Lower leg skin (tissue), 4 donors: ENCODE measurements around the gene TRIP10. TPM values are rescaled to one million over a fixed set of nuclear protein-coding genes. Genes with fewer than 3 reads are reported as not detected.
"Not testable (repeated sequence)": the region's sequence is repeated elsewhere in the genome, so short reads cannot be mapped to it uniquely, and the experiment has no call there.

ENCODE experiments used
- DNase-seq, 2 donors: peaks; one replicate each; pipeline ENCODE4 v3.0.0-alpha.2; 2019; ENCODE audit warnings: low spot score in 2 of 2
- H3K4me3 ChIP-seq: fragments of 200-600 bp; sonication (generic); 2 replicates; pipeline ENCODE4 v1.5.1; 2017; ENCODE audit warnings: mild to moderate bottlenecking, low read depth; ENCODE audit not compliant: poor library complexity, severe bottlenecking
- CTCF ChIP-seq, 3 donors: fragments of 450-650 bp; IDR thresholded peaks; one replicate each; pipeline ENCODE4 v1.5.1; 2016; ENCODE audit warnings: antibody characterized with exemption in 3 of 3, mild to moderate bottlenecking in 3 of 3, moderate library complexity in 2 of 3
- POLR2A ChIP-seq, 2 donors: fragments of 450-650 bp; IDR thresholded peaks; one replicate each; pipeline ENCODE4 v1.6.1; 2016 to 2017; ENCODE audit warnings: antibody characterized with exemption in 2 of 2, mild to moderate bottlenecking in 1 of 2, moderate library complexity in 1 of 2
- WGBS, 2 donors: methylation state at CpG; one replicate each; pipeline ENCODE4 v1.1.5; 2018; 5-methylcytosine and 5-hydroxymethylcytosine counted together
- intact Hi-C: fragments of 100-400 bp; cut with DNase I; formaldehyde crosslinking; loops from one replicate; pipeline ENCODE4 v1.15.0; 2023; ENCODE audit warnings: low total_unique reads
- total RNA-seq, 4 donors: library from RNA; depleted of rRNA; stranded (reverse); fragments of >200 nt; gene quantifications; one replicate each; pipeline ENCODE4 v1.1.0, GENCODE V29; 2016

Gene TRIP10
- total RNA-seq, 4 donors from 2014 or later = 41.2 to 60.2 (median 46.5) TPM

- intact Hi-C loops = no loop called here
Measured at GRCh38 chr19:6761053-6761676, 21.7 kb downstream of the TRIP10 start.

GRCh38 chr19:6762253-6762797, 22.8 kb downstream of the TRIP10 start:
- intact Hi-C loops, DNase-seq, H3K4me3 ChIP-seq: not testable (repeated sequence)
- WGBS, 2 donors = 73 to 83% methylated on average over 8 of the region's 8 CpGs

More at GRCh38 chr19:6761053-6761676, 21.7 kb downstream of the TRIP10 start:
- DNase-seq = no peak
- 90 to 95% methylated on average over 4 of the region's 4 CpGs for WGBS, 2 donors
- no peak for TF ChIP-seq CTCF (IDR thresholded peaks at IDR 0.05)
- TF ChIP-seq POLR2A (IDR thresholded peaks at IDR 0.05) = no peak
- H3K4me3 ChIP-seq = no peak overlapping the region

- peak; percentile 80 to 94 for DNase-seq
- TF ChIP-seq CTCF (IDR thresholded peaks at IDR 0.05) (no peak), POLR2A (IDR thresholded peaks at IDR 0.05) (no peak)
- H3K4me3 ChIP-seq = no peak overlapping the region
- 24 to 27% methylated on average over 8 of the region's 8 CpGs for WGBS, 2 donors
- intact Hi-C loops = no loop called here
Measured at GRCh38 chr19:6765738-6766356, 26.4 kb downstream of the TRIP10 start.

- H3K4me3 ChIP-seq = peak overlapping the region; percentile 4
- intact Hi-C loops = no loop called here
- no peak for DNase-seq
- 18 to 19% methylated on average over 16 of the region's 16 CpGs for WGBS, 2 donors
- no peak for TF ChIP-seq POLR2A (IDR thresholded peaks at IDR 0.05)
- TF ChIP-seq CTCF (IDR thresholded peaks at IDR 0.05) = no peak
Measured at GRCh38 chr19:6766357-6767080, 27.0 kb downstream of the TRIP10 start.

- intact Hi-C loops = no loop called here
- WGBS, 2 donors = 3% methylated on average over 13 to 15 of the region's 15 CpGs
- no peak overlapping the region for H3K4me3 ChIP-seq
- DNase-seq = no peak
- no peak for TF ChIP-seq POLR2A (IDR thresholded peaks at IDR 0.05)
- TF ChIP-seq CTCF (IDR thresholded peaks at IDR 0.05) = no peak
Measured at GRCh38 chr19:6767081-6767356, 27.5 kb downstream of the TRIP10 start.
